HL-60/S4 treated with retinoic acid at 250 ng/mL for 4 days and 3 days (cell line): Measurements from ENCODE around the gene OSBPL2.

Experiments
- in situ Hi-C: fragments of 300-500 bp; cut with MboI; formaldehyde crosslinking; loops from 2 replicates; pipeline ENCODE4 v1.7.0; 2022; ENCODE audit warnings: low sequenced_read_pairs

OSBPL2 gene

GRCh38 chr20:62248890-62249560 is 10.7 kb downstream of the OSBPL2 start:
- in situ Hi-C loops = no loop called here

GRCh38 chr20:62252342-62252966 is 14.1 kb downstream of the OSBPL2 start:
- in situ Hi-C loops = no loop called here

- in situ Hi-C loops = no loop called here
Observed at GRCh38 chr20:62253398-62253797, 15.1 kb downstream of the OSBPL2 start.

GRCh38 chr20:62254021-62254724 is 15.9 kb downstream of the OSBPL2 start:
- in situ Hi-C loops = no loop called here

- in situ Hi-C loops = no loop called here
Observed at GRCh38 chr20:62255976-62256375, 17.7 kb downstream of the OSBPL2 start.

- in situ Hi-C loops = no loop called here
Observed at GRCh38 chr20:62258499-62259293, 20.4 kb downstream of the OSBPL2 start.

- in situ Hi-C loops = no loop called here
Observed at GRCh38 chr20:62259294-62259565, 20.9 kb downstream of the OSBPL2 start.

GRCh38 chr20:62262064-62262463 is 23.7 kb downstream of the OSBPL2 start:
- in situ Hi-C loops = no loop called here

GRCh38 chr20:62263396-62263795 is 25.1 kb downstream of the OSBPL2 start:
- in situ Hi-C loops = no loop called here

GRCh38 chr20:62265365-62265764 is 27.0 kb downstream of the OSBPL2 start:
- in situ Hi-C loops = no loop called here

GRCh38 chr20:62266340-62266739 is 28.0 kb downstream of the OSBPL2 start:
- in situ Hi-C loops = no loop called here

GRCh38 chr20:62266851-62267250 is 28.5 kb downstream of the OSBPL2 start:
- in situ Hi-C loops = no loop called here

GRCh38 chr20:62267543-62267942 is 29.2 kb downstream of the OSBPL2 start:
- in situ Hi-C loops = no loop called here

- in situ Hi-C loops = no loop called here
Observed at GRCh38 chr20:62268228-62268900, 30.0 kb downstream of the OSBPL2 start.

GRCh38 chr20:62269378-62269777 is 31.1 kb downstream of the OSBPL2 start:
- in situ Hi-C loops = no loop called here

GRCh38 chr20:62269871-62270270 is 31.6 kb downstream of the OSBPL2 start:
- in situ Hi-C loops = no loop called here

GRCh38 chr20:62272200-62272599 is 33.9 kb downstream of the OSBPL2 start:
- in situ Hi-C loops = no loop called here

- in situ Hi-C loops = no loop called here
Observed at GRCh38 chr20:62273416-62273815, 35.1 kb downstream of the OSBPL2 start.

- in situ Hi-C loops = no loop called here
Observed at GRCh38 chr20:62274332-62274950, 36.1 kb downstream of the OSBPL2 start.

- in situ Hi-C loops = no loop called here
Observed at GRCh38 chr20:62275219-62275618, 36.9 kb downstream of the OSBPL2 start.

- in situ Hi-C loops = no loop called here
Observed at GRCh38 chr20:62276439-62276838, 38.1 kb downstream of the OSBPL2 start.
